ENCODE data around the gene PLEKHH3.

Gene PLEKHH3

DNA sequence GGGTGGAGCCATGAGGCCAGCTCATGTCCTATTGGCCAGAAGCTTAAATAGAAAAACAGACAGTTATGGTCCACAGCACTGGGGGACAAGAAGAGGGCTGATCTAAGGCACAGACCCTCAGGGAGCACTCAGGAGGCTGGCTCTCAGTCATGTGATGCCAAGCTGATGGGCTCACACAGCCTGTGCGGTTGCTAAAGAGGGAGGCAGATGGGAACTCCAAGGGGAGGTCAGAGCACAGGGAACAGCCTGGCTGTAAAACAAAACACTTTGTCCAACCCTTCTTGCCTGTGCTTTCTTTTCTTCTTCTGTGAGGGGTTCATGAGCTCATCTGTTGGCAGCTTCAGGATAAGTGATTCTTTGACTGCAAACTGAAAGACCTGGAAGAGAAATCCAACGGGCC, 32.8 kb upstream of the PLEKHH3 start:
- no peaks in the 10 kb centered on the region for H3K27me3 ChIP-seq (ENCODE audit: insufficient read depth, poor library complexity, severe bottlenecking)
- peaks cover 70% of the 10 kb centered on the region for H3K36me3 ChIP-seq (ENCODE audit: low read depth)
- TF ChIP-seq, protein P1, sequence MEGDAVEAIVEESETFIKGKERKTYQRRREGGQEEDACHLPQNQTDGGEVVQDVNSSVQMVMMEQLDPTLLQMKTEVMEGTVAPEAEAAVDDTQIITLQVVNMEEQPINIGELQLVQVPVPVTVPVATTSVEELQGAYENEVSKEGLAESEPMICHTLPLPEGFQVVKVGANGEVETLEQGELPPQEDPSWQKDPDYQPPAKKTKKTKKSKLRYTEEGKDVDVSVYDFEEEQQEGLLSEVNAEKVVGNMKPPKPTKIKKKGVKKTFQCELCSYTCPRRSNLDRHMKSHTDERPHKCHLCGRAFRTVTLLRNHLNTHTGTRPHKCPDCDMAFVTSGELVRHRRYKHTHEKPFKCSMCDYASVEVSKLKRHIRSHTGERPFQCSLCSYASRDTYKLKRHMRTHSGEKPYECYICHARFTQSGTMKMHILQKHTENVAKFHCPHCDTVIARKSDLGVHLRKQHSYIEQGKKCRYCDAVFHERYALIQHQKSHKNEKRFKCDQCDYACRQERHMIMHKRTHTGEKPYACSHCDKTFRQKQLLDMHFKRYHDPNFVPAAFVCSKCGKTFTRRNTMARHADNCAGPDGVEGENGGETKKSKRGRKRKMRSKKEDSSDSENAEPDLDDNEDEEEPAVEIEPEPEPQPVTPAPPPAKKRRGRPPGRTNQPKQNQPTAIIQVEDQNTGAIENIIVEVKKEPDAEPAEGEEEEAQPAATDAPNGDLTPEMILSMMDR (IDR thresholded peaks at IDR 0.05; ENCODE audit: poor library complexity, severe bottlenecking): no peak
- H3K4me1 ChIP-seq (ENCODE audit: insufficient read depth, poor library complexity, severe bottlenecking): no peaks in the 10 kb centered on the region
- no peaks in the 10 kb centered on the region for H3K9me3 ChIP-seq (ENCODE audit: severe bottlenecking)
- no peak for ATAC-seq (ENCODE audit: low read depth)
- DNase-seq (ENCODE audit: low spot score): no peak
- no peak overlapping the region for H3K4me3 ChIP-seq (ENCODE audit: severe bottlenecking)
- H3K27ac ChIP-seq (ENCODE audit: poor library complexity, severe bottlenecking): no peak overlapping the region

DNA sequence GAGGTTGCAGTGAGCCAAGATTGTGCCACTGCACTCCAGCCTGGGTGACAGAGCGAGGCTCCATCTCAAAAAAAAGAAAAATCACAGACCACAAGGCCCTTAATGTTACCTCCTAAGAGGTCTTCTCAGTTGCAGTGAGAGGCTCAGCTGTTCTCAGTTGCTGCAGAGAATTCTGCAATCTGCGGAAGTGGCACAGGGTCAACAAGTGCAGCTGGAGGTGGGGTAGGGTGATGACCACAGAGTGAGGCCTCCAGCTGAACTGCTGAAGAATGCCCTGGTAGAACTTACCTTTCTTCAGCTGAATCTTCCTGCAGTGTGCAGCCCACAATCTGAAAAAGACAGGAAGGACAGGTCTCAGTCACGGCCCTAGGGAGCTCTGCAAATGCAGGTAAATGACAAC, 31.8 kb upstream of the PLEKHH3 start:
- TF ChIP-seq, protein P1 (IDR thresholded peaks at IDR 0.05; ENCODE audit: poor library complexity, severe bottlenecking): no peak
- H3K27me3 ChIP-seq (ENCODE audit: insufficient read depth, poor library complexity, severe bottlenecking): no peaks in the 10 kb centered on the region
- H3K9me3 ChIP-seq (ENCODE audit: severe bottlenecking): no peaks in the 10 kb centered on the region
- DNase-seq (ENCODE audit: low spot score) (no peak), ATAC-seq (ENCODE audit: low read depth) (no peak)
- no peak overlapping the region for H3K4me3 ChIP-seq (ENCODE audit: severe bottlenecking)
- no peaks in the 10 kb centered on the region for H3K4me1 ChIP-seq (ENCODE audit: insufficient read depth, poor library complexity, severe bottlenecking)
- no peak overlapping the region for H3K27ac ChIP-seq (ENCODE audit: poor library complexity, severe bottlenecking)
- peaks cover 69% of the 10 kb centered on the region for H3K36me3 ChIP-seq (ENCODE audit: low read depth)

DNA sequence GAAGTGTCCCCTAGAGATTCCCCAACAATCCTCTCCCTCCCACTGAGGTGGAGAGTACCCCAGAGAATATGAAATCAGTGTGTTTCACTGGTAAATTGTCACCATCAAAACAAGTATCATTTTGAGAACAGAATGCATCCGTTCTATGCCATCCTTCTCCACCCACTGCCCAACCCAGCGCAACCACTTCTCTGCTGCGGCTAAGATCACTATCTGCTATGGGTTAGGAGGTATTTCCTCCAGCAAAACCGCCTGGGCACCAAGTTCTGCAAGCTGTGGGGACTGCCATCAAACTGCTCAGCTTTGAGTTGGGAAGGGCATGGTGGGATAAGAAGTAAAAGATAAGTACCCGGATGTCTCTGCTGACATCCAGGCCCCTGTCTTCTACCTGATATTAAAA, 29.9 kb upstream of the PLEKHH3 start:
- TF ChIP-seq, protein P1 (IDR thresholded peaks at IDR 0.05; ENCODE audit: poor library complexity, severe bottlenecking): no peak
- Histone ChIP-seq H3K36me3 (ENCODE audit: low read depth) (peaks cover 70% of the 10 kb centered on the region), H3K4me3 (ENCODE audit: severe bottlenecking) (no peak overlapping the region), H3K9me3 (ENCODE audit: severe bottlenecking) (no peaks in the 10 kb centered on the region), H3K27ac (ENCODE audit: poor library complexity, severe bottlenecking) (no peak overlapping the region), H3K27me3 (ENCODE audit: insufficient read depth, poor library complexity, severe bottlenecking) (no peaks in the 10 kb centered on the region), H3K4me1 (ENCODE audit: insufficient read depth, poor library complexity, severe bottlenecking) (no peaks in the 10 kb centered on the region)
- DNase-seq (ENCODE audit: low spot score) (no peak), ATAC-seq (ENCODE audit: low read depth) (no peak)

DNA sequence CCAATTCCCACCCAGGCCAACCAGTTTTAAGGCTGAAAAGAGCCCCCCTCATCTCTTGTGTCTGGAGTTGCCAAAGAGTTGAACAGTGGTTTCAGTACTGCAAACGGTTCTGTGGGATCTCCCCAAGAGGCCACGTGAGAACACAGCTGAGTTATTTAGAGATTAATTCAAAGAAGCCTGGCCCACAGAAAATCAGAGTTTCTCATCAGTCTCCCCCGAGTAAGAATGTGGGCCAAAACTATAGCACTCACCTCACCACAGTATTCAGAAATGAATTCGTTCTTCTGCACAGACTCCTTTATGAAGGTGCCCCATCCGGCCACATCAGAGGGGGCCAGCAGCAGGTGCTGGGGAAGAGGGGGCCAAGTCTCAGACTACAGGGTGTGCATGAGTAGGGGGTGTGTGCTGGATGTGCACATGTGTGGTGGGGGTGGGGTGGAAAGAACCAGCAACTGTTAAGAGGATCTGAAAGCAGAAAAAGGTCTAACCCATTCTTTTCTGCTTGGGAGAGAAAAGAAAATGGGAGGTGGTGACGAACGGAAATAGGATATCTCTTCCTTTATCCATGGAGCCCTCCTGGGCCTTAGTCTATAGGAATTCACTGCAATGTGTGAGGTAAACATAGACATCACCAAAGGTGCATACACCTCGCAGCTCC, 28.2 kb upstream of the PLEKHH3 start:
- no peaks in the 10 kb centered on the region for H3K9me3 ChIP-seq (ENCODE audit: severe bottlenecking)
- no peak for ATAC-seq (ENCODE audit: low read depth)
- no peaks in the 10 kb centered on the region for H3K4me1 ChIP-seq (ENCODE audit: insufficient read depth, poor library complexity, severe bottlenecking)
- TF ChIP-seq, protein P1 (IDR thresholded peaks at IDR 0.05; ENCODE audit: poor library complexity, severe bottlenecking): no peak
- no peak overlapping the region for H3K4me3 ChIP-seq (ENCODE audit: severe bottlenecking)
- DNase-seq (ENCODE audit: low spot score): no peak
- no peak overlapping the region for H3K27ac ChIP-seq (ENCODE audit: poor library complexity, severe bottlenecking)
- H3K27me3 ChIP-seq (ENCODE audit: insufficient read depth, poor library complexity, severe bottlenecking): no peaks in the 10 kb centered on the region
- H3K36me3 ChIP-seq (ENCODE audit: low read depth): peaks cover 61% of the 10 kb centered on the region

DNA sequence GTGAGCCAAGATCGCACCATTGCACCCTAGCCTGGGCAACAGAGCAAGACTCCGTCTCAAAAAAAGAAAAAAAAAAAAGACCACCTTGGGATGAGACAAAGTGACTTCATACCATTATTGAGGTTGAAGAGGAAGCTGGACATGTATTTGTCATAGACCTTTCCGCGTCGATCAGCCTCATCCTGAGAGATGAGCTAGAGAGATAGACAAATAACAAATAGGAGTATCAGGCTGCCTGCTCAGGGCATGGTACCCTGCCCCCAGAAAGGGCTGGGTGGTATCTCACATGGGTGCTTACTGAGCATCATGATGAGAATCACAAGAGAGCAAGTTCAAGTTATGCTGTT, 27.7 kb upstream of the PLEKHH3 start:
- H3K4me3 ChIP-seq (ENCODE audit: severe bottlenecking): no peak overlapping the region
- no peaks in the 10 kb centered on the region for H3K27me3 ChIP-seq (ENCODE audit: insufficient read depth, poor library complexity, severe bottlenecking)
- H3K27ac ChIP-seq (ENCODE audit: poor library complexity, severe bottlenecking): no peak overlapping the region
- peaks cover 63% of the 10 kb centered on the region for H3K36me3 ChIP-seq (ENCODE audit: low read depth)
- TF ChIP-seq, protein P1 (IDR thresholded peaks at IDR 0.05; ENCODE audit: poor library complexity, severe bottlenecking): no peak
- no peak for DNase-seq (ENCODE audit: low spot score)
- H3K4me1 ChIP-seq (ENCODE audit: insufficient read depth, poor library complexity, severe bottlenecking): no peaks in the 10 kb centered on the region
- no peaks in the 10 kb centered on the region for H3K9me3 ChIP-seq (ENCODE audit: severe bottlenecking)
- no peak for ATAC-seq (ENCODE audit: low read depth)
